GM10248 (cell line): ENCODE results near the gene CFD.

Experiments used
- CTCF ChIA-PET: fragments of 300-600 bp; sonication (Branson Sonifier 250); formaldehyde crosslinking; extraction: SDS; loops from one replicate; lab custom pipeline; 2021; ENCODE audit warnings: antibody characterized with exemption; lab: Yijun Ruan, JAX
- POLR2A ChIA-PET: fragments of 350-650 bp; sonication (Branson Sonifier 250); formaldehyde crosslinking; extraction: SDS; loops from one replicate; lab custom pipeline; 2020; ENCODE audit warnings: antibody characterized with exemption; lab: Yijun Ruan, JAX
- DNase-seq: peaks from one replicate; pipeline ENCODE4 v3.0.0; 2012; ENCODE audit errors: extremely low spot score
- TF ChIP-seq, protein P1 (sequence below): IDR thresholded peaks from 2 replicates; pipeline ENCODE4 v1.5.1; 2012; ENCODE audit warnings: mild to moderate bottlenecking, low read depth; ENCODE audit errors: extremely low read depth, missing control alignments, control extremely low read depth

The CFD gene

DNA sequence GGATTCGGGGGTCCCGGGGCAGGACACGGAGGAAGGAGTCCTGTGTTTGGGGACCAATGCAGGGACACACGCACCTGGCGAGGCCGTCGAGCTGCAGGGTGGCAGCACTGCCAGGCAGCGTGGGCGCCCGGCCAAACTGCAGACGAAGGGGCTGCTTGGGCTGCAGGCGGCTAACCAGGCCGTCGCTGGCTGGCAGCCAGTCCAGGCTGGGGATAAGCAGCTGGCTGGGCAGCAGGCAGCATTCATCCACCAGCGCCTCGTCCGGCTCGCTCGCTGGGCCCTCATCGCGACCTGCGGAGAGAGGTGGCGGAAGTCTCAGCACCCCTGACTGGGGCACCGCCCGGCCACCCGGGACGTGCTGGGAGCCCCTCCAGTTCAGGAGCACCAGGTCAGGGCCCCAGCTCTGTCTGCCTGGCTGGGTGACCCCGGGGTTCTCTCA lies 11.5 kb downstream of the CFD start:
- TF ChIP-seq, protein P1, sequence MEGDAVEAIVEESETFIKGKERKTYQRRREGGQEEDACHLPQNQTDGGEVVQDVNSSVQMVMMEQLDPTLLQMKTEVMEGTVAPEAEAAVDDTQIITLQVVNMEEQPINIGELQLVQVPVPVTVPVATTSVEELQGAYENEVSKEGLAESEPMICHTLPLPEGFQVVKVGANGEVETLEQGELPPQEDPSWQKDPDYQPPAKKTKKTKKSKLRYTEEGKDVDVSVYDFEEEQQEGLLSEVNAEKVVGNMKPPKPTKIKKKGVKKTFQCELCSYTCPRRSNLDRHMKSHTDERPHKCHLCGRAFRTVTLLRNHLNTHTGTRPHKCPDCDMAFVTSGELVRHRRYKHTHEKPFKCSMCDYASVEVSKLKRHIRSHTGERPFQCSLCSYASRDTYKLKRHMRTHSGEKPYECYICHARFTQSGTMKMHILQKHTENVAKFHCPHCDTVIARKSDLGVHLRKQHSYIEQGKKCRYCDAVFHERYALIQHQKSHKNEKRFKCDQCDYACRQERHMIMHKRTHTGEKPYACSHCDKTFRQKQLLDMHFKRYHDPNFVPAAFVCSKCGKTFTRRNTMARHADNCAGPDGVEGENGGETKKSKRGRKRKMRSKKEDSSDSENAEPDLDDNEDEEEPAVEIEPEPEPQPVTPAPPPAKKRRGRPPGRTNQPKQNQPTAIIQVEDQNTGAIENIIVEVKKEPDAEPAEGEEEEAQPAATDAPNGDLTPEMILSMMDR: no peak
- POLR2A ChIA-PET: no interaction called here
- CTCF ChIA-PET: interaction anchor here (1.0 kb wide), 1 partner anchor 133 kb away, joined by 3 read pairs; no protein-coding TSS in a partner anchor
- DNase-seq: no peak

DNA sequence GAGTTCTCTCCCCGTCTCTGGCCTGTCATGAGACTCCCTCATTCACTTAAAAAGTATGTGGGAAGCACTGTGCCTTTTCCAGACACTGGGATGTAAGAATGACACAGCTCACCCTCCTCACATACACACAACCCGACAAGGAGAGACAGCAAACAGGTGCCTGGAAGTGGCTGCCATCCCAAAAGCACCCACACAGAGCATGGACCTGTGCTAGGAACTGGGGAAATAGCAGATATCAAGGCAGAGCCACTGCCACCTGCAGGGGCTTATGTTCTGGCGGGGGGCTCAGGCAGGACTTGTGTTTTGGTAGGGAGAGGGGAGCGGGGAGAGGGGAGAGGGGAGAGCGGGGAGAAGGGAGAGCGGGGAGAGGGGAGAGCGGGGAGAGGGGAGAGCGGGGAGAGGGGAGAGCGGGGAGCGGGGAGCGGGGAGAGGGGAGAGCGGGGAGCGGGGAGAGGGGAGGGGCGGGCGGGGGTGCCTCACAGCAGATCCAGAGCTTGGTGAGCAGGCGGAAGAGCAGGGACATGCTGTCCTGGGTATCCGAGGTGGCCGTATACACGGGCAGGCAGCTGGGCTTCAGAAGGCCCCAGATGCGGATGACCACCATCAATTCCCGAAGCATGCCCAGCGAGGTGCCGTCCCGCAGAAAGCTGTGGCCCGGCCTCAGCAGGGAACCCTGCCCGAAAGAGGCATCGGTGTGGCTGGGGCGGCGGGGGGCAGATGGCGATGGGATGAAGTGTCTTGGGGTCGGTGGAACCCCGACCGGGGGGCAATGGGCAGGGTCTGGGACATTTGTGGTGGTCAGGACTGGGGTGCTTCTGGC lies 12.2 kb downstream of the CFD start:
- ChIA-PET POLR2A (interaction anchor here (1.4 kb wide), 1 partner anchor 8 kb away, joined by 5 read pairs; no protein-coding TSS in a partner anchor), CTCF (interaction anchor here (1.0 to 4.3 kb wide), 2 partner anchors 7 to 132 kb away, joined by 3 to 23 read pairs; no protein-coding TSS in a partner anchor)

DNA sequence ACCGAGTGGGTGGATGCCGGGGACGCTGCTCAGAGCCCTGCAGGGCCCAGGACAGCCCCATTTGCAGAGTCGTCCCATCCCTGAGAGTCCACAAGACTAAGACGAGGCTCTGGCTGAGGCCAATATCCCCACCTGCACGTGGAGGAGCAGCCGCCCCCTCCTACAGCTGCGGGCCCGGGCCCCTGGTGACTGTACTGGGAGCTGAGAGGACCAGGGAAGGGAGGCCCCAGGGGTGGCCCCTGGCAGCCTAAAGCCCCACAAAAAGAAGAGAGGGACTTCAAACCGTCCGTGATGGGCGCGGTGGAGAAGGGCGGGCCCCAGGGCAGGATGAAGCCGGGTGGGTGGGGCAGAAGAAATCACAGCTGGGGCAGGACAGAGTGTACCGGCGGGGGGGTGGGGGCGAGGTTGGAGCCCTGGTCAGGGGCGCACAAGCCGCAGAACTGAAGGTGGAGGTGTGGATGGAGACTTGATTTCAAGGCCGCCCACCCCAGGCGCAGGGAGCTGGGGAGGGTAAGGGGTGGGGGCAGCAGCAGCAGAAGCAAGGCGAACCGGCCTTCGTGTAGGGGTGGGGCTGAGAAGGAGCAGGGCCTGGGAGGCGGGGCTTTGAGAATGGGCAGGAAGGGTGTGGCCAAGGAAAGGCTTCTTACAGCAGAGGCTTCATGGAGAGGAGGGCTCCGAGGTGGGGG lies 12.9 kb downstream of the CFD start:
- CTCF ChIA-PET: interaction anchor here (4.3 kb wide), 1 partner anchor 8 kb away, joined by 23 read pairs; no protein-coding TSS in a partner anchor
- TF ChIP-seq, protein P1: no peak
- DNase-seq: peak; percentile 79
- POLR2A ChIA-PET: interaction anchor here (1.4 kb wide), 1 partner anchor 9 kb away, joined by 5 read pairs; no protein-coding TSS in a partner anchor

More for the DNA sequence above, 12.2 kb downstream of the CFD start:
- TF ChIP-seq, protein P1: no peak
- no peak for DNase-seq

DNA sequence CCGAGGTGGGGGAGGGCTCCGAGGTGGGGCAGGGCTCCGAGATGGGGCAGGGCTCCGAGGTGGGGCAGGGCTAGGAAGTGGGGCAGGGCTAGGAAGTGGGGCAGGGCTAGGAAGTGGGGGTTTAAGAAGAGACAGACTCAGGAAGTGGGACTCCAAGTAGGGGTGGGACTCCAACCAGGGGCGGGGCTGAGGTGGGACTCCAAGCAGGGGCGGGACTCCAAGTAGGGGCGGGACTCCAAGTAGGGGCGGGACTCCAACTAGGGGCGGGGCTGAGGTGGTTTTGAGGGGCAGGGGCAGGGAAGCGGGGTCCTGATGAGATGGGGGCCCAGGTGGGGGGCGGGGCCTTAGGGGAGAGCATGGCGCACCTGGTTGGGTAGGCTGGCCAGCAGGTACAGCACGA lies 13.6 kb downstream of the CFD start:
- POLR2A ChIA-PET: no interaction called here
- TF ChIP-seq, protein P1: no peak
- peak; percentile 67 for DNase-seq
- CTCF ChIA-PET: interaction anchor here (4.3 kb wide), 1 partner anchor 9 kb away, joined by 23 read pairs; no protein-coding TSS in a partner anchor

DNA sequence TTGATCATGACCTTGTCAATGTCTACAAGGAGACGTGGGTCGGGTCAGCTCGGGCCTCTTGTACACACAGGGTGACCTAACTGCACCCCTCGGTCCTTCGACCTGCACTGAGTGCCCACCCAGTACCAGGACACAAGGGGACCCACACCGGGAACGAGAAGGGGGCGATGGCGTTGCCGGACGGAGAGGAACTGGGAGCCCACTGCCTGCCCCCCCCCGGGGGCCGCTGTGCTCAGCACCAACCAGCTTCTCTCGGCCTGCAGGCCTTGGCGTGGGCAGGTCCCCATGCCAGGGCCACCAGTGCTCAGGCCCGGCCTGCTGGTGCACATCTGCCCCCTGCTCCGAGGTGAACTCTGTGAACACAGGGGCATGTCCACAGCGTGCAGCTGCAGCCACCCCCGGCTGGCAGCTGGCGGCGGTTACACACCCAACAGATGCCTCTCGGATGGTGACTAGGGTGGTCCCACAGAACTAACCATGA lies 14.1 kb downstream of the CFD start:
- POLR2A ChIA-PET: interaction anchor here (0.6 kb wide), 1 partner anchor 158 kb away, joined by 4 read pairs; no protein-coding TSS in a partner anchor

More for the DNA sequence above, 14.1 kb downstream of the CFD start:
- TF ChIP-seq, protein P1: no peak
- no peak for DNase-seq
- CTCF ChIA-PET: interaction anchor here (4.3 kb wide), 1 partner anchor 9 kb away, joined by 23 read pairs; no protein-coding TSS in a partner anchor
